ENCODE measurements around the gene VIPAS39. TPM values are rescaled to one million over a fixed set of nuclear protein-coding genes. Genes with fewer than 3 reads are reported as not detected.
"Not testable (repeated sequence)": the region's sequence is repeated elsewhere in the genome, so short reads cannot be mapped to it uniquely, and the experiment has no call there.

Gene VIPAS39
- total and polyA plus RNA-seq, 4 donors, result 5.6 to 13.9 (median 8.9) TPM

DNA sequence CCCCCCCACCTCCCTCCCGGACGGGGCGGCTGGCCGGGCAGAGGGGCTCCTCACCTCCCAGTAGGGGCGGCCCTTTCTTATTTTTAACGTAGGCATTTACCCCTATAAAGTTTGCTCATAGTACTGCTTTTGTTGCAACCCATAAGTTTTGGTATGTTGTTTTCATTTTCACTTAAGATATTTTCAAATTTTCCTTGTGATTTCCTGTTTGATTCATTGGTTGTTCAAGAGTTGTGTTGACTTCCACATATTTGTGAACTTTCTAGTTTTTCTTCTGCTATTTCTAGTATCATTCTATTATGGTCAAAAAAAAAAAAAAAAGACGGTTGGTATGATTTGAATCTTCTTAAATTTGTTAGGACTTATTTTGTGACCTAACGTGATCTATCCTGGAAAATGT, 40.6 kb downstream of the VIPAS39 start:
- Histone ChIP-seq H3K27me3 (ENCODE audit: control insufficient read depth in 4 of 4, insufficient read depth in 4 of 4, low read length in 3 of 4) (no peaks in the 10 kb centered on the region), H3K9me3 (ENCODE audit: control insufficient read depth in 4 of 4, low read length in 3 of 4) (peaks cover 0 to 5% (median 3%) of the 10 kb centered on the region in 4 donors), H3K36me3 (ENCODE audit: control insufficient read depth in 4 of 4, insufficient read depth in 3 of 4, low read depth in 1 of 4, low read length in 3 of 4) (peaks cover 0 to 7% (median under 1%) of the 10 kb centered on the region in 4 donors), H3K4me3 (ENCODE audit: low read depth in 1 of 3, low read length in 3 of 3) (no peak overlapping the region), H3K9ac (ENCODE audit: low read depth in 1 of 2, low read length in 2 of 2) (no peak overlapping the region), H3K4me1 (ENCODE audit: control insufficient read depth in 4 of 4, insufficient read depth in 4 of 4, low read length in 3 of 4) (no peaks in the 10 kb centered on the region), H3K27ac (ENCODE audit: low read depth in 1 of 2, low read length in 2 of 2) (no peak overlapping the region)
- WGBS, result 95% methylated on average over 8 of the region's 8 CpGs
- DNase-seq (ENCODE audit: low spot score), result no peak
- TF ChIP-seq RXRA (IDR thresholded peaks at IDR 0.05), result no peak
- TF ChIP-seq, protein P1, sequence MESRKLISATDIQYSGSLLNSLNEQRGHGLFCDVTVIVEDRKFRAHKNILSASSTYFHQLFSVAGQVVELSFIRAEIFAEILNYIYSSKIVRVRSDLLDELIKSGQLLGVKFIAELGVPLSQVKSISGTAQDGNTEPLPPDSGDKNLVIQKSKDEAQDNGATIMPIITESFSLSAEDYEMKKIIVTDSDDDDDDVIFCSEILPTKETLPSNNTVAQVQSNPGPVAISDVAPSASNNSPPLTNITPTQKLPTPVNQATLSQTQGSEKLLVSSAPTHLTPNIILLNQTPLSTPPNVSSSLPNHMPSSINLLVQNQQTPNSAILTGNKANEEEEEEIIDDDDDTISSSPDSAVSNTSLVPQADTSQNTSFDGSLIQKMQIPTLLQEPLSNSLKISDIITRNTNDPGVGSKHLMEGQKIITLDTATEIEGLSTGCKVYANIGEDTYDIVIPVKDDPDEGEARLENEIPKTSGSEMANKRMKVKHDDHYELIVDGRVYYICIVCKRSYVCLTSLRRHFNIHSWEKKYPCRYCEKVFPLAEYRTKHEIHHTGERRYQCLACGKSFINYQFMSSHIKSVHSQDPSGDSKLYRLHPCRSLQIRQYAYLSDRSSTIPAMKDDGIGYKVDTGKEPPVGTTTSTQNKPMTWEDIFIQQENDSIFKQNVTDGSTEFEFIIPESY (IDR thresholded peaks at IDR 0.05), result no peak
- TF ChIP-seq RAD21 (IDR thresholded peaks at IDR 0.05), result no peak
- no peak for TF ChIP-seq EGR1 (IDR thresholded peaks at IDR 0.05; ENCODE audit: low read depth in 2 of 2)
- no peak for TF ChIP-seq MAX (IDR thresholded peaks at IDR 0.05)
- no peak for TF ChIP-seq SP1 (IDR thresholded peaks at IDR 0.05)
- no peak for TF ChIP-seq HNF4G (IDR thresholded peaks at IDR 0.05)
- no peak for TF ChIP-seq GABPA (IDR thresholded peaks at IDR 0.05 in 1 of 2, conservative IDR thresholded peaks at IDR 0.05 in 1 of 2)
- no peak for TF ChIP-seq FOXA1 (IDR thresholded peaks at IDR 0.05)
- no peak for TF ChIP-seq TAF1 (conservative IDR thresholded peaks at IDR 0.05)
- no peak for TF ChIP-seq YY1 (IDR thresholded peaks at IDR 0.05)
- TF ChIP-seq ATF3 (IDR thresholded peaks at IDR 0.05), result no peak
- TF ChIP-seq, protein P2, sequence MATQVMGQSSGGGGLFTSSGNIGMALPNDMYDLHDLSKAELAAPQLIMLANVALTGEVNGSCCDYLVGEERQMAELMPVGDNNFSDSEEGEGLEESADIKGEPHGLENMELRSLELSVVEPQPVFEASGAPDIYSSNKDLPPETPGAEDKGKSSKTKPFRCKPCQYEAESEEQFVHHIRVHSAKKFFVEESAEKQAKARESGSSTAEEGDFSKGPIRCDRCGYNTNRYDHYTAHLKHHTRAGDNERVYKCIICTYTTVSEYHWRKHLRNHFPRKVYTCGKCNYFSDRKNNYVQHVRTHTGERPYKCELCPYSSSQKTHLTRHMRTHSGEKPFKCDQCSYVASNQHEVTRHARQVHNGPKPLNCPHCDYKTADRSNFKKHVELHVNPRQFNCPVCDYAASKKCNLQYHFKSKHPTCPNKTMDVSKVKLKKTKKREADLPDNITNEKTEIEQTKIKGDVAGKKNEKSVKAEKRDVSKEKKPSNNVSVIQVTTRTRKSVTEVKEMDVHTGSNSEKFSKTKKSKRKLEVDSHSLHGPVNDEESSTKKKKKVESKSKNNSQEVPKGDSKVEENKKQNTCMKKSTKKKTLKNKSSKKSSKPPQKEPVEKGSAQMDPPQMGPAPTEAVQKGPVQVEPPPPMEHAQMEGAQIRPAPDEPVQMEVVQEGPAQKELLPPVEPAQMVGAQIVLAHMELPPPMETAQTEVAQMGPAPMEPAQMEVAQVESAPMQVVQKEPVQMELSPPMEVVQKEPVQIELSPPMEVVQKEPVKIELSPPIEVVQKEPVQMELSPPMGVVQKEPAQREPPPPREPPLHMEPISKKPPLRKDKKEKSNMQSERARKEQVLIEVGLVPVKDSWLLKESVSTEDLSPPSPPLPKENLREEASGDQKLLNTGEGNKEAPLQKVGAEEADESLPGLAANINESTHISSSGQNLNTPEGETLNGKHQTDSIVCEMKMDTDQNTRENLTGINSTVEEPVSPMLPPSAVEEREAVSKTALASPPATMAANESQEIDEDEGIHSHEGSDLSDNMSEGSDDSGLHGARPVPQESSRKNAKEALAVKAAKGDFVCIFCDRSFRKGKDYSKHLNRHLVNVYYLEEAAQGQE (IDR thresholded peaks at IDR 0.05), result no peak
- no peak for TF ChIP-seq NR2F2 (IDR thresholded peaks at IDR 0.05)
- TF ChIP-seq FOXA2 (IDR thresholded peaks at IDR 0.05), result no peak
- no peak for TF ChIP-seq HNF4A (conservative IDR thresholded peaks at IDR 0.05)
- TF ChIP-seq JUND (IDR thresholded peaks at IDR 0.05), result no peak
- TF ChIP-seq CTCF (IDR thresholded peaks at IDR 0.05; ENCODE audit: low read depth, low read length, missing input control), result no peak

DNA sequence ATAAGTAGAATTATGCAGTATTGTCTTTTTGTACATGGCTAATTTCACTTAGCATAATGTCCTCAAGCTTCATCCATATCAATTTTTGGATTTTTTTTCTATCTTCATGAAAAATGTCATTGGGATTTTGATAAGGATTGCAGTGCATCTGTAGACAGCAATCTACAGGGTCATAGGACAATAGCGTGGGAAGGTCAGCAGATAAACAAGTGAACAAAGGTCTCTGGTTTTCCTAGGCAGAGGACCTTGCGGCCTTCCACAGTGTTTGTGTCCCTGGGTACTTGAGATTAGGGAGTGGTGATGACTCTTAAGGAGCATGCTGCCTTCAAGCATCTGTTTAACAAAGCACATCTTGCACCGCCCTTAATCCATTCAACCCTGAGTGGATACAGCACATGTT, 41.3 kb downstream of the VIPAS39 start:
- not testable (repeated sequence) for H3K27ac ChIP-seq (ENCODE audit: low read depth in 1 of 2, low read length in 2 of 2); H3K9ac ChIP-seq (ENCODE audit: low read depth in 1 of 2, low read length in 2 of 2); H3K4me1 ChIP-seq (ENCODE audit: control insufficient read depth in 4 of 4, insufficient read depth in 4 of 4, low read length in 3 of 4); H3K9me3 ChIP-seq (ENCODE audit: control insufficient read depth in 4 of 4, low read length in 3 of 4); H3K4me3 ChIP-seq (ENCODE audit: low read depth in 1 of 3, low read length in 3 of 3); DNase-seq (ENCODE audit: low spot score); H3K27me3 ChIP-seq (ENCODE audit: control insufficient read depth in 4 of 4, insufficient read depth in 4 of 4, low read length in 3 of 4); H3K36me3 ChIP-seq (ENCODE audit: control insufficient read depth in 4 of 4, insufficient read depth in 3 of 4, low read depth in 1 of 4, low read length in 3 of 4)
- WGBS, result 82% methylated on average over 2 of the region's 3 CpGs

DNA sequence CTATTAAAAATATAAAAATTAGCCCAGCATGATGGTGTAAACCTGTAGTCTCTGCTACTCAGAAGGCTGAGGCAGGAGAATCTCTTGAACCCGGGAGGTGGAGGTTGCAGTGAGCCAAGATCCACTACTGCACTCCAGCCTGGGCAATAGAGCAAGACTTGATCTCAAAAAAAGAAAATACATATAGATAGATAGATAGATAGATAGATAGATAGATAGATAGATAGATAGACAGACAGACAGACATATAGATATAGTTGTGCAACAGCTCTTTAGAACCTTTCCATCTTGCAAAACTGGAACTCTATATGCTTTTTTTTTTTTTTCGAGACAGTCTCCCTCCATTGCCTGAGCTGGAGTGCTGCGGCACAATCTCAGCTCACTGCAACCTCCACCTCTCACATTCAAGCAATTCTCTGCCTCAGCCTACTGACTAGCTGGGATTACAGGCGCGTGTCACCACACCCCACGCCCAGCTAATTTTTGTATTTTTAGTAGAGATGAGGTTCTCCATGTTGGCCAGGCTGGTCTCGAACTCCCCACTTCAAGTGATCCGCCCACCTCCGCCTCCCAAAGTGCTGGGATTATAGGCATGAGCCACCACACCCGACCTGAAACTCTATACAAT, 41.9 kb downstream of the VIPAS39 start:
- H3K27me3 ChIP-seq (ENCODE audit: control insufficient read depth in 4 of 4, insufficient read depth in 4 of 4, low read length in 3 of 4); H3K4me1 ChIP-seq (ENCODE audit: control insufficient read depth in 4 of 4, insufficient read depth in 4 of 4, low read length in 3 of 4); H3K36me3 ChIP-seq (ENCODE audit: control insufficient read depth in 4 of 4, insufficient read depth in 3 of 4, low read depth in 1 of 4, low read length in 3 of 4); DNase-seq (ENCODE audit: low spot score); H3K9me3 ChIP-seq (ENCODE audit: control insufficient read depth in 4 of 4, low read length in 3 of 4); H3K27ac ChIP-seq (ENCODE audit: low read depth in 1 of 2, low read length in 2 of 2); H3K4me3 ChIP-seq (ENCODE audit: low read depth in 1 of 3, low read length in 3 of 3); H3K9ac ChIP-seq (ENCODE audit: low read depth in 1 of 2, low read length in 2 of 2): not testable (repeated sequence)
- WGBS, result 96% methylated on average over 10 of the region's 10 CpGs
